GM19452 (cell line): ENCODE results near the gene LTBP2.

ENCODE experiments used
- ATAC-seq: cut with Tn5 transposase; IDR thresholded peaks from one replicate; pipeline ENCODE4 v1.9.1; 2021; ENCODE audit not compliant: unreplicated experiment

Gene LTBP2

GRCh38 chr14:74531006-74531405, 81.0 kb downstream of the LTBP2 start:
- ATAC-seq = no peak

DNA sequence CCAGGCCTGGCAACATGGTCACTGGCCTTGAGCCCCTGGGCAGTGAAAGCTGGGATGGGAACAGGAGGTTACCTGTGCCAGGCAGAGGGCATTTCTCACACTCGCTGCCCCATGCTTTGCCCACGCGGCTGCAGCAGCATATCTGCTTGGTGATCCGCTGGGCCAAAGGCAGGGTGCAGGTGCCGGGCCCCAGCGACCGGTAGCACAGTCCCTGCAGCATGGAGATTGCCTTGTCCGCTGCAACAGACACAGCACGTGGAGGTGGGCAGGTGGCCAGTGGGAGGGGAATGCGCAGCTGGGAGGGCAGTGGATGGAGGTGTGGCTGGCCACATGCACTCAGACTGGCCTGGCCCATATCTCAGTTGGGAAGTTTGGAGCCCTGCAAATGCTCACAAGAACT, 83.2 kb downstream of the LTBP2 start:
- ATAC-seq = no peak

GRCh38 chr14:74528406-74528805, 83.6 kb downstream of the LTBP2 start:
- no peak for ATAC-seq

GRCh38 chr14:74527736-74528280, 84.2 kb downstream of the LTBP2 start:
- no peak for ATAC-seq

DNA sequence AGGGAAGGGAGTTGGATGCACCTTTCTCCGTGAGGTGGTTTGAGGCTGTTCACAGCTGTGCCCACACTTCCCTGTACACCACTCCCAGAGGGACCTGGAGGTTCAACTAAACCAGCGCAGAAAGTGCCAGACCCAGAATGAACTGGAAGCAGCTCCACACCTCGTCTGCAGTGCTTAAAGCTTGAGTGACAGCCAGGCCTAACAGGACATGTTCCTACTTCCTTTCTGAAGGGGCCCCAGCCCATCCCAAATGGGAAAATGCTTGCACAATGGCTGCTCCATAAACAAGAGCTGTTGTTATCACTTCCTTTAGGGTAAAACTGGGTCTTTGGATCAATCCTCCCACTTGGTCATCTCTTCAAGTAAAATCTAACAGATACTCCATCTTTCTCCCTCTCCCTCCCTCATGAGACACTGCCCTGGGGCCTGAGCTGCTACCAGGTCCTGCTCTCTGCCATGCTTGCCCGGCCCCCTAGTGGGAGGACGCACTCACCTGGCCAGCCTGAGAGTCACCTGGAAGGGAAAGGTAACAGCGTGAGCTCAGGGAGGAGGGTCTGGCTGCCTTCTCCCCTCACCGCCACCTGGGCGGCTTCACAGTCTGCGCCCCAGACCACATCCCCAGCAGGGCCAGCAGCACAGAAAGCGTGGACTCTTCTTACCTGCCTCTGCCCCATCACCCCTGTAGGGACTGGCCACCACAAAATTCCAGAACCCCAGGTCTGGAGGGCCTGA, 85.0 kb downstream of the LTBP2 start:
- no peak for ATAC-seq

GRCh38 chr14:74525361-74525851, 86.6 kb downstream of the LTBP2 start:
- no peak for ATAC-seq

GRCh38 chr14:74524812-74525135, 87.3 kb downstream of the LTBP2 start:
- no peak for ATAC-seq

DNA sequence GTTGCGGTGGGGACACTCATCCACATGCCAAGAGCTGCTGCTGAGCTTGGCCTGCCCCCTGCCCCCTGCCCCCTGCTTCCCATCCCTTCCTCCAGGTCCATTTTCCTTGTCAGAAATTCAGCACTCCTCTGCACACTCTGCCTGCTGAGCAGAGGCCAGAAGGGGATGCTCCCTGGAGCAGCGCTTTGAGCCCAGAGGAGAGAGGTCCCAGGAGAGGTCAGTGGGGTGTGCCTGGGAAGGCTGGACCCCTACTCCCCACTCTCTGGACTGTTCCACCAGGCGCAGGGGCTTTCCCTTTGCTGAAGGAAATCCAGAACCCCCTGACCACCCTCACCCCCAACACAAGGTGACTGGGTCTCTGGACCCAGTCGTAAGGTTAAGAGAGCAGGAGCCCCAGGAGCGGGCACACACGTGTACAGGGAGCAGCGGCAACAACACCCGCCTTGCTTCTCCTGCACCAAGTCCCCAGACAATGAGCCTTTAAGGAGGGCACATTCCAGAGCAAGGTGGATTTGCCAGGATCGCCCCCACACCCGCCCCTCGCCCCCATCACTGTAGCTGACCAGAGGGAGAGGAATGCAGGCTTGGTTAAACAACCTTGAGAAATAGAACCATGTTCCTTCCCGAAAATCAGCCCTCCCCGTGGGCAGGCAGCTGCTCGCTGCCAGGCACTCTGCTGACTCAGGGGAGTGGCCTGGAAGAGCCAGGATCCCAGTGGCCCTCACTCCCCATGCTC, 87.8 kb downstream of the LTBP2 start:
- no peak for ATAC-seq

- no peak for ATAC-seq
Observed at GRCh38 chr14:74522740-74523139, 89.3 kb downstream of the LTBP2 start.

- no peak for ATAC-seq
Observed at GRCh38 chr14:74521756-74522155, 90.3 kb downstream of the LTBP2 start.

DNA sequence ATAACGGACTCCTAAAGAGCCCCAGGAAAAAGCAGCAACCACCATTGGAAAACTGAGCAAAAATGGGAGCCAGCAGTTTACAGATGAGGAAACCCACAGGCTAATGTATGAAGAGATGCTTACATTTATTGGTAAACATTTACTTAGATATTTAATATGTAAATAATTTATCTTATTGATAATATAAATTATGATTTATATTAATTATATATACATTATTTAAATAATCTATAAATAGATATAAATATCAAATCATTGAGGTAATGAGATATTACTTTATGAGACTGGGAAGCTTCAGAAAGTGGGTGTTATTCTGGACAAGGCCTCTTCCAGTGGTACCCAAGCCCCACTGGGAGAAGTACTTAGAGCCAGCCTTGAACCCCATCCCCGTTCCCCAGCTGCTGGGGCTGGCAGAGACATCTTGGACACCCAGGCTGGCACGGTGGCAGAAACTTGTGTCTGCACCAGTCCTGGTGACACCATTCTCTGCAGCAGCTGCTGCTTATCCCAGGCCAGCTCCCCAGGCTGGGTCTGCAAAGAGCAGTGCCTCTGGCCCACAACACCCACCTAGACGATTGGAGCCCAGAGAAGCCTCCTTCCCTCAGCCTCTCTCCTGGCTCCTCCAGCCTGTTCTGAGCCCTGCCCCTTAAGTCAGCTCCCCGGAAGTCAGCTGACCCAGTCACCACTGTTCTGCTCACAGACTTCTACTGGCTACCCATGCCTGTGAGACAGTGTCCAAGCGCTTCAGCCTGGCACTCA, 92.5 kb downstream of the LTBP2 start:
- ATAC-seq = no peak

DNA sequence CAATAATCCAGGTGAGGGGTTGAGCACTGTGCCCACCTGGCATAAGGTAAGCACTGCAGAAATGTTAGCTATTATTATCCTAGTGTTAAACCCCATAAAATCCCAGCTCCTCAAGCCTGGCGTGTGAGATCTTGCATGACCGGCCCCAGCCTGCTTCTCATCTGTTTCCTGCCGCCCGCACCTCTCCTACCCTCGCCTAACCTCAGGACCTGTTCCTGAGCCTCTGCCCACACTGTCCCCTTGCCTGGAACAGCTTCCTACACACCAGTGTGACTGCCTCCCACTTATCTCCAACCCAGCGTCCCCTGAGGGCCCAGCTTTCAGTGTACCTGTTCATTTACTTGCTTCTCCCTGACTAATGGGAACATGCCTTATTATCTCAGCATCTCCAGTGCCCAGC, 93.8 kb downstream of the LTBP2 start:
- no peak for ATAC-seq

- ATAC-seq = no peak
Observed at GRCh38 chr14:74517731-74518130, 94.3 kb downstream of the LTBP2 start.

- ATAC-seq = no peak
Observed at GRCh38 chr14:74516451-74517160, 95.4 kb downstream of the LTBP2 start.

DNA sequence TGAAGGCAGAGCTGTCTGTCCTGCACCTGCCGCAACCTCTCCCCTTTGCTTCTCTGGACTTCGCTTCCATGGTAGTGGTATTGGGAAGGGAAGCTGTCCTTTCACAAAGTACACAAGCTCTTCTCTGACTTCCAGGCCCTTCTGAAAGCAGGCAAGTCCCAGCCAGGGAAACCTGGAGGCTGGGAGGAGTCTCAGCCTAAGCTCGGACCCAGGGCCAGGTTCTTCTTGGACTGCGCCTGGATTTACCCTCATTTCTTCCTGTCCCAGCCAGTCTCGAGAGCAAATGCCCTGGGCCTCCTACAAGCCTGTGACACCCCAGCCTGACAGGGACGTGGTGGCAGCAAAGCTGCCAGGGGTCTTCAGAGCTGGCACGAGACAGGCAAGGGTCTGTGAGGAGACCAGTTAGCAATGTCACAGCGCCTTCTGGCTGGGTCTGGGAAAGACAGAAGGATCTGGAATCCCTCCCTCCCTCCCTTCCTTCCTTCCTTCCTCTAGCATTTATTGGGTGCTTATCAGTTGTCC, 96.1 kb downstream of the LTBP2 start:
- ATAC-seq = no peak

- ATAC-seq = no peak
Observed at GRCh38 chr14:74514471-74514941, 97.5 kb downstream of the LTBP2 start.

DNA sequence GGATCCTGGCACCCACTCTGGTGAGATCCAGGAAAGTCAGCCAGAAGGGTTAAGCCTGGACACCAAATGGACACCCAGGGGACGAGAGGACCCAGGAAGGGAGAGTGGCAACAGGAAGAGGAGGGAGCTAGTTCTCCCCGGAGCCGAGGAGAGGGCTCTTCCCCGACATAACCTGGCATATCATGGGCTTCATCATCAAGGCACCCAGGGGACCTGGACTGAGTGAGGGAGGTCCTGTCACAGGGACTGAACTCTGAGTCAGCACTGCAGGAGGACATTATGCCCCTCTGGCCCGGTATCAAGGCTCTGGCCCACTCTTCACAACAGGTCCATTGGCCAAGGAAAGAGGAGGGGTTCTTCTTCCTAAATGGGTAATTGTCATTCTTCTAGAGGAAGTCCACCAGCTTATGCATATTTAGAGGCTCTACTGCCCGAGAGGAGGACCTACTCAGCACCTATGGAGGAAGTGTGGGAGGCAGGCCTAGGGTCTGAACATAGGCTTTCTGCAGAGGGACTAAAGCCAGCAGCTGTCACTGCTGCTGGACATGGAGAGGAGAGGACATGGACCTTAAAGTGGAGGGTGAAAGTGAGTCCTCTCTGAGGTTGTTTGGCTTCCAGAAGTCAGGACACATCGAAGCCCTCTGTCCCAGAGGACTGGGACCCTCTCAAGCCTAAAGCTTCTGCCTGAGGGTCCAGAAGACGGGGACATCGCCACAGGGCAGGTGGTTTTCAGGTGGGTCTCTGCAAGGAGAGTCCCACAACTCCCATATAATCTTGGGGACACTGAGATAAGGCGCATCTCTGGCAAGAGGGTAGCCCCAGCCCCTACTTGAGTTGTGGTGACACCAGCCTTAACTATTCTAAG, 99.8 kb downstream of the LTBP2 start:
- ATAC-seq = no peak

DNA sequence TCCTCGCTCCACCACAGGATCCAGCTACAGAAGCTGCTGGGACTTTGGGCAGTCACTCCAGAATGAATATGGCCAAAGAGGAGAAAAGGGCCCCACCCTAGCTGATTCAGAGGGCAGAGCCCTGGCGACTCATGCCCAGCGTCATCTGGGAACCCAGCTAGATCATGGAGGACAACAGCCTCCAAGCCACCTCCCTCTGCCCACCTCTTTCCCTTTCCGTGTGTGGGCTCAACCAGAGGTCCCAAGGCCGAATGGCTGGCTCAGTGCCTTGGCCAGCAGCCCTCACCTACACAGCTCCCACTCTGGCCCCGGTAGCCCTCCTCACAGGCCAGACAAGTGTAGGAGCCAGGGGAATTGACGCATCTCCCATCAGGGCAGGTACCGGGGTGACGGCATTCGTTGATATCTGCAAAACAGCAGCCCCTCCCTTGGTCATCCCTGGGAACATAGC, 101.1 kb downstream of the LTBP2 start:
- no peak for ATAC-seq

GRCh38 chr14:74510223-74510931, 101.7 kb downstream of the LTBP2 start:
- ATAC-seq = no peak
